OCI-LY1 (cell line): Measurements from ENCODE around the gene DOCK1.

ENCODE experiments used
- CTCF ChIP-seq: fragments of 200-600 bp; sonication (generic), shearing (Covaris generic); IDR thresholded peaks from 2 replicates; pipeline ENCODE4 v1.5.1; 2017; ENCODE audit warnings: mild to moderate bottlenecking, antibody characterized with exemption, low read length, moderate library complexity, mixed read lengths
- EZH2 ChIP-seq: fragments of 200-600 bp; sonication (generic), shearing (Covaris generic); IDR thresholded peaks from 2 replicates; pipeline ENCODE4 v1.8.0; 2017; ENCODE audit warnings: borderline replicate concordance, mixed run types, mild to moderate bottlenecking, antibody characterized with exemption, low read length, moderate library complexity, mixed read lengths

GRCh38 chr10:127427926-127428325 is 522.7 kb downstream of the DOCK1 start:
- TF ChIP-seq CTCF (no peak), EZH2 (no peak)
